ENCODE data around the gene WBP1L.
"Not testable (repeated sequence)": the region's sequence is repeated elsewhere in the genome, so short reads cannot be mapped to it uniquely, and the experiment has no call there.

WBP1L gene

DNA sequence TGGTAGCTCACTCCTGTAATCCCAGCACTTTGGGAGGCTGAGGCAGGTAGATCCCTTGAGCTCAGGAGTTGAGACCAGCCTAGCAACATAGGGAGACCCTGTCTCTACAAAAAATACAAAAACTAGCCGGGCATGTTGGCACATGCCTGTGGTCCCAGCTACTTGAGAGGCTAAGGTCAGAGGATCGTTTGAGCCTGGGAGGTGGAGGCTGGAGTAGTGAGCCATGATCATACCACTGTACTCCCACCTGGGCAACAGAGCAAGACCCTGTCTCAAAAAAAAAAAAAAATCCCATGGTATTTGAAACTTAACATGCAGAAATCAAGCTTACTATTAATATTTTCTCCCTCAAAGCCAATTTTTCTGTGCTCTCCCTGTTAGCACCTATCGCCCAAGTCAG is 23.4 kb upstream of the WBP1L start:
- no peak for DNase-seq
- in situ Hi-C loops (cut with HindIII; ENCODE audit: low pct_ligation_motif_present, low pct_unique_long_range_greater_than_20kb, low sequenced_read_pairs), result no loop called here

DNA sequence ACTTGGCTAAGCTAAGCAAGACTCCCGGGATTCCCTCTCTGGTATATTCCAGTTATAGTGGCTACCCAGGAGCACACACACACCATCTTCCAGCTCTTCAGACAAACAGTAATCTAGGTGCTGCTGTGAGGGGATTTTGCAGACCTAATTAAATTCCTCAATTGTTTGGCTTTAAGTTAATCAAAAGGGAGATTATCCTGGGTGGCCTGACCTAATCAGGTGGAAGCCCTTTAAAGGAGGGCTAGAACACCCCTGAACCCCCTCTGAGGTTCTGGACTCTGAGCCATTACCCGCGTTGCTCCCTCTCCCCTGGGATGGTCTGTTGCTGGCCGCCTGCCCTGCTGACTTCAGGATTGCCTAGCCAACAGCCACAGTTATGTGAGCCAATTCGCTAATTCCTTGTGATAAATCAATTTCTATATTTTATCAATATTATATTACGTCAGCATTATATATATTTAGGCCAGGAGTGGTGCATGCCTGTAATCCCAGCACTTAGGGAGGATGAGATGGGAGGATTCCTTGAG is 22.9 kb upstream of the WBP1L start:
- DNase-seq, result no peak
- in situ Hi-C loops (cut with HindIII; ENCODE audit: low pct_ligation_motif_present, low pct_unique_long_range_greater_than_20kb, low sequenced_read_pairs), result no loop called here

DNA sequence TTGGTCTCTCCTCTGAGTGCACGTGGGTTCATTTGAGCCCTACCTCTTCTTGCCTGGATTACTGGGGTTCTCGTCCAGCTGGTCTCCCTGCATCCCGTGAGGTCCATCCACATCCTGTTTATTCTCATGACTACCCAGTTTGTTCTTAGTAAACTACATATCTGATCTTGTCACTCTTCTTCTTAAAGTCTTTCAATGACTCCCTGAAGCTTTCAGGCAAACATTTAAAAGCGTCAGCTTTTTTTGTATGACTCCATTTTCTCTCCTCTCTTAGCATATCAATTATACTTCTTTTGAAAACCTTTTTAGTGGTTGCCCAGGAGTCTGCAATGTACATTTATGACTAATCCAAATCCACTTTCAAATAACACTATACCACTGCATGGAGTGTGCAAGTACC is 21.8 kb upstream of the WBP1L start:
- in situ Hi-C loops (cut with HindIII; ENCODE audit: low pct_ligation_motif_present, low pct_unique_long_range_greater_than_20kb, low sequenced_read_pairs), result no loop called here
- DNase-seq, result no peak

DNA sequence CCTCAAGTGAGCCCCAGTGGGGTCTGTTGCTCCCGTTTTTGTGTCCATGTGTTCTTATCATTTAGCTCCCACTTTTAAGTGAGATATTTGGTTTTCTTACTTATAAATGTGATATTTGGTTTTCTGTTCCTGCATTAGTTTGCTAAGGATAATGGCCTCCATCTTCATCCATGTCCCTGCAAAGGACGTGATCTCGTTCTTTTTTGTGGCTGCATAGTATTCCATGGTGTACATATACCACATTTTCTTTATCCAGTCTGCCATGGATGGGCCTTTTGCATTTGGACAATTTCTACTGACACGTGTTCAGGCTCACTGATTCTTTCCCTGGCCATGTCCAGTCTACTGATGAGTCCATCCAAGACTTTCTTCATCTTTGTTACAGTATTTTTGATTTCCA is 19.8 kb upstream of the WBP1L start:
- DNase-seq, result no peak
- in situ Hi-C loops (cut with HindIII; ENCODE audit: low pct_ligation_motif_present, low pct_unique_long_range_greater_than_20kb, low sequenced_read_pairs), result no loop called here

DNA sequence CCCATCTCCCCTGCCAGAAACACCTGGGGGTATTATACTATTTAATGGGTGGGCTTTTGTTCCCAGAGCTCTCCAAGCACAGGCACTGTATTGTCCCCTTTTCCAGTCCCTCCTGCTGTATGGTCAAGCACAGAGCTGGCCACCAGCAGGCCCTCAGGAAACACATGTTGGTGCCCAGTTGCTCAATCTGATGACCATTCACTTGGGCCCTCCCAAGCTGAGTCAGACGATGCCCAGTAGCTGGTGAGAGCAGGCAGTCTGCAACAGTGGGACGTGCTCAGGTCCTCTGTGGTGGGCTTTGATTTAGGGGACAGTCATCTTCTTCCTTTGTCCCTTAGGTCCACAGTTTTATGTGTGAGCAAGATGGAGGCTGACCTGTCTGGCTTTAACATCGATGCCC is 17.5 kb upstream of the WBP1L start:
- DNase-seq, result no peak
- in situ Hi-C loops (cut with HindIII; ENCODE audit: low pct_ligation_motif_present, low pct_unique_long_range_greater_than_20kb, low sequenced_read_pairs), result no loop called here

DNA sequence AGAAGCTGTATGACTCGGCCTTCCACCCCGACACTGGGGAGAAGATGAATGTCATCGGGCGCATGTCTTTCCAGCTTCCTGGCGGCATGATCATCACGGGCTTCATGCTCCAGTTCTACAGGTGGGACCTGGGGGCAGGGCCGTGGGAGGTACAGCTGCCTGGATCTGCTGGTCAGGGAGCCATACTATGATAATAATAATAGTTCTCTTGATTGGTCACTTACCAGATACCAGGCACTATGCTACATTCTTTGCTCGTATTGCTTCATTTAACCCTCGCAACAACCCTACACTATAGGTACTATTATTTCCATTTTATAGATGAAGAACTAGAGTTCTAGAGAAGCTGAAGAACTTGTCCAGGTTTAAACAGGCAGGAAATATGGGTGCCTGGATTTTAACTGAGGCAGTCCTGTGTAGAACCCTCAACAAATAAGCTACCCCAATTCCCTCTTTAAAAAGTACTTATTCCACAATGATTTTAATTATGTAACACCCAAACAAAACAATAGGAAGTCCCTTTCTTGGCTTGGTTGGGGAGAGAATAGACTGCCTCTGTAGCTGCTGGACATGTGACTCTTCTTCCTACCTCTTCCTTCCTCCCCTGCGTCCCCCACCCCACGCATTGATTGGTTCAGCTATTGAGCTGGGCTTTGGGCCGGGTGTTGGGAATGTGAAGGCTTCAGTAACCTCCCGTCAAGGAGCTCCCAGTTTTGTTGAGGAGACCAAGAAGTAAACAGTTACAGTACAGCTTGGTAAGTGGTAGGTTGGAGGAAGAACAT is 16.5 kb upstream of the WBP1L start:
- in situ Hi-C loops (cut with HindIII; ENCODE audit: low pct_ligation_motif_present, low pct_unique_long_range_greater_than_20kb, low sequenced_read_pairs), result no loop called here
- DNase-seq, result no peak

DNA sequence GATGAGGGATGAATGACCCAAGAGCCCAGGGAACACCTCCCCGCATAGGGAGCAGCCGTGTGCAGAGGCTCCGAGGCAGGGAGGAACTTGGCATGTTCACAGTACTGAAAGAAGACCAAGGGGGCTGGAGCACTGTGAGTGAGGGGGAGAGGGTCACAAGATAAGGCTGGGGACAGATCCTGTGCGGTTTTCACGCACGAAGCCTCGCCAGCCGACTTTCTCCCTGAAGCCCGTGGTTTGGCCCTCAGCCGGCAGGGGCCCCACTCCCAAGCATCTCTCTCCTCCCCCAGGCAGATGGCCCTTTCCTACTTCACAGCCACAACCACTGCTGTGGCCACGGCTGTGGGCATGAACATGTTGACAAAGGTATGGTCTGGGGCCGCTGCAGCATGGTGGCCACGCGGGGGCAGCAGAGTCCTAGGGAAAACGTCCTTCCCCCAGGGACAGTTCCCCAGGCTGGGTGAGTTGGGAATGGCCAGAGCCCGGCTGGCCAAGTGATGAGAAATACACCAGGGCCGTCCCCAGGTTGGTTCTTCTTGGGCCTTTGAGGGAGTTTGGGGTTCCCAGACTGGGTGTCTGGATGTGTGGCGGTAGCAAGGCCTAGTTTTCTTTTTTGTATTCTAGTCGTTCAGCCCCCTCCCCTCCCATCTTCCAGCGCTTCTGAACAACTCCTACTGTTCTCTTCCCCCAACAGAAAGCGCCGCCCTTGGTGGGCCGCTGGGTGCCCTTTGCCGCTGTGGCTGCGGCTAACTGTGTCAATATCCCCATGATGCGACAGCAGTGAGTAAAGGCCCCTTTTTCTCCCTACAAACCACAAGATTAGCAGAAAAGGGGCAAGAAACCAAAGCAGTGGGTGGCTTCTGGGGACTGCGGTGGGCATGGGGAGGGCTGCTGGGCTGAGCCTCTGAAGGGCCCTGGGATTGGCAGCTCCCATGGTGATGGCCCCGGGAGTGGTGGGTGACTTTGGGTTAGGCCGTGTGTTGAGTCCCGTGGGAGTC is 14.4 kb upstream of the WBP1L start:
- in situ Hi-C loops (cut with HindIII; ENCODE audit: low pct_ligation_motif_present, low pct_unique_long_range_greater_than_20kb, low sequenced_read_pairs), result no loop called here
- peak; percentile 79 for DNase-seq

DNA sequence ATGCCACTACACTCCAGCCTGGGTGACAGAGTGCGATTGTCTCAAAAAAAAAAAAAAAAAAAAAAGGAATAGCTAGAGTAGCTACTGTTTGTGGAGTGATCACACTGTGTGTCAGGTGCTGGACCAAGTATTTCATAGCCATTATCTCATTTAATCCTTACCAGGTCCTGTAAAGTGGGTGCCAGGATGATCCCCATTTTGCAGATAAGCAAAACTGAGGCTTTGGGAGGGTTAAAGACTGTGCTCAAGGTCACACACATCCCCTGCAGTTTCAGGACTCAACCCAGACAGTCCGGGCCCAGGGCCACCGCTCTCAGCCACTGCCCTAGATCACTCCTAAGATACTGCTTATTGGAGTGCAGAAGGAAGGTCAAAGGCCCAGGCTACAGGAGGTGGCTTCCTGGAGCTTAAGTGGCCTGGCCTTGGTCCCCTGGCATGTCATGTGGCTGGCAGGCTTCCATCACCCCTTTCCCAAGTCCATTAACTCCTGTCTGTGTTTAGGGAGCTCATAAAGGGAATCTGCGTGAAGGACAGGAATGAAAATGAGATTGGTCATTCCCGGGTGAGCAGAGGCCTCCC is 12.4 kb upstream of the WBP1L start:
- no peak for DNase-seq
- in situ Hi-C loops (cut with HindIII; ENCODE audit: low pct_ligation_motif_present, low pct_unique_long_range_greater_than_20kb, low sequenced_read_pairs), result no loop called here

DNA sequence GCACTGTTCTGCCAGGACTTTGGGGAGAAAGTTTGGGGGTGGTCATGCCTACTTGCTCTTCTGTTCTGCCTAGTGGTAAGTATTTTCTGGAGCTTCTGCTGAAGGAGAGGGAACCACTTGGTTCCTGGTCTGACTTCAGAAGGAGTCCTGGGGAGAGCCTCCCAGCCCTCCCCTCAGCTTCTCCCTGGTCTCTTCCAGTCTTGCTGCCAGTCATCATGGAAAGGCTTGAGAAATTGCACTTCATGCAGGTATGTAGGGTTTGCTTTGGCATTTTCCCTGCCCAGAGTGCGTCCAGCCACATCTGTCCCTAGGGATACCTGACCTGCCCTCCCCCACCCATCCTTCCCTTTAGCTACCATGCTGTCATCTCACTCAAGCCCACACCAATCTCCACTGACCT is 11.1 kb upstream of the WBP1L start:
- in situ Hi-C loops (cut with HindIII; ENCODE audit: low pct_ligation_motif_present, low pct_unique_long_range_greater_than_20kb, low sequenced_read_pairs), result no loop called here
- DNase-seq, result no peak

DNA sequence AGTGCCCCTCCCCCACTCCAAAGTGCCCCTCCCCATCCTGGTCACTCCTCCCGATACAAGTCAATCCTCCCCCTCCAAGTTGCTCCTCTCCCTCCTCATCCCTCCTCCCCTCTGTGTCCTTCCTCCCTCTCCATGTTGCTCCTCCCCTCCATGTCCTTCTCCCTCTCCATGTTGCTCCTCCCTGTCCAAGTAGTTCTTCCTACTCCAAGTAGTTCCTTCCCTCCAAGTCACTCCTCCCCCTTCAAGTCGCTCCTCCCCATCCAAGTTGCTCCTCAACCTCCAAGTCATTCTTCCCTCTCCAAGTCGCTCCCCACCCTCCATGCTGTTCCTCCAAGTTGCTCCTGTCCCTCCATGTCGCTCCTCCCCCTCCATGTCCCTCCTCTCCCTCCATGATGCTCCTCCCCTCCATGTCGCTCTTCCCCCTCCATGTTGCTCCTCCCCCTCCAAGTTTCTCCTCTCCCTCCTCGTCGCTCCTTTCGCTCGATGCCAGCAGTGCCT is 8.6 kb upstream of the WBP1L start:
- DNase-seq, result no peak
- in situ Hi-C loops (cut with HindIII; ENCODE audit: low pct_ligation_motif_present, low pct_unique_long_range_greater_than_20kb, low sequenced_read_pairs), result no loop called here

DNA sequence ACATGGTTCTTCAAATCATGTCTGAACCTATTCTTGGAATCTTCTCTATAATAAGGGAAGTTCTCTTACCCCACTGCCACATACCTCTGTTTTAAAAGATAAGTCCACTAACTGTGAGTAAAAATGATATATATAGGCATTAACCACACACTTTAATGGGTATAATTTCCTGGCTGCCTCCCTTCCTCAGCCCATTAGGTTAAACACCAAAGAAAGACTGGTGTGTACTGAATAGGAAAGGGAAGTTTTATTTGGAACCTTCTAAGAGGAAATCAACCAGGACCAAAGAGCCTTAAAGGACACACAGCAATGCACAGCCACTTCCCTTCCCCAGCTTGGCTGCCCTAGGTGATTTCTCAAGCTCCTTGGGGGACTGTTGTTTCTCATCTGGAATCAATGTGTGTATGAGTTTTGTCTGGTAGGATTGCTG is 5.0 kb upstream of the WBP1L start:
- in situ Hi-C loops (cut with HindIII; ENCODE audit: low pct_ligation_motif_present, low pct_unique_long_range_greater_than_20kb, low sequenced_read_pairs), result no loop called here
- no peak for DNase-seq

DNA sequence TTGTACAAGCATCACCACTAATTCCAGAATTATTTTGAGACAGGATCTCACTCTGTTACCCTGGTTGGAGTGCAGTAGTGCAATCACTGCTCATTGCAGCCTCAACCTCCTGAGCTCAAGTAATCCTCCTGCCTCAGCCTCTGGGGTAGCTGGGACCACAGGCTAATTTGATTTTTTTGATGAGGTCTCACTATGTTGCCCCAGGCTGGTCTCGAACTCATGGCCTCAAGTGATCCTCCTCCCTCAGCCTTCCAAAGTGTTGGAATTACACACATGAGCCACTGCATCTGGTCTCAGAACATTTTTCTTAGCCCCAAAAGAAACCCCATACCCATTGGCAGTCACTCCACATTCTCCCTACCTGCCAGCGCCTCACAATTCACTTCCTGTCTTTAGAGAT is 3.5 kb upstream of the WBP1L start:
- in situ Hi-C loops (cut with HindIII; ENCODE audit: low pct_ligation_motif_present, low pct_unique_long_range_greater_than_20kb, low sequenced_read_pairs), result no loop called here
- DNase-seq, result no peak

DNA sequence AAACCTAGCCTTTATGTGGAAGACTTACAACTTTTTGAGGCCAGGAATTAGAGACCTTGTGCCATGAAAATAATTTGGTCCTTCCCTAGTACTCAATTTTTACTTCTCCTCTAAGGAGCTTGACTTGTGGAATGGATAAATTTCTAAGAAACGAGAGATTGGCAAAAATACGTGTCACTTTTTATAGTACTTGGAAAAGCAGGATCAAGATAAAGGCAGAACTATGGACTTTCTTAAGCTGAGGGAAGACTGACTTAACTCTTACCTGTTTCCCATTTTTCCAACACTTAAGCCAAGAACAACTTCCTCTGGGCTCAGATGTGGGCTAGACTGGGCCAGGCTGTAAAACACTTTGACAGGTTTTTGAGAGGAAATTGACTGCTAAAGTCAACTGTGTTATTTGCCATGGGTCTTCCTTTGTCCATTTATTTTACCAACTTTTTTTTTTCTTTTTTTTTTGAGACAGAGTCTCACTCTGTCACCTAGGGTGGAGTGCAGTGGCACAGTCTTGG is 2.0 kb upstream of the WBP1L start:
- in situ Hi-C loops (cut with HindIII; ENCODE audit: low pct_ligation_motif_present, low pct_unique_long_range_greater_than_20kb, low sequenced_read_pairs), result no loop called here
- no peak for DNase-seq

DNA sequence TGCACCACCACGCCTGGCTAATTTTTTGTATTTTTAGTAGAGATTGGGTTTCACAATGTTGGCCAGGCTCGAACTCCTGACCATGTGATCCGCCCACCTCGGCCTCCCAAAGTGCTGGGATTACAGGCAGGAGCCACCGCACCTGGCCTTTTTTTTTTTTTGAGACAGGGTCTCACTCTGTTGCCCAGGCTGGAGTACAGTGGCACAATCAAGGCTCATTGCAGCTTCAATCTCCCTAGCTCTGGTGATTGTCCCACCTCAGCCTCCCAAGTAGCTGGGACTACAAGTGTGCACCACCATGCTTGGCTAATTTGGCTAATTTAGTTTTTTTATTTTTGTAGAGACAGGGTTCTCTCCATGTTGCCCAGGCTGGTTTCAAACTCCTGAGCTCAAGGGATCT is 1.4 kb upstream of the WBP1L start:
- DNase-seq; in situ Hi-C loops (cut with HindIII; ENCODE audit: low pct_ligation_motif_present, low pct_unique_long_range_greater_than_20kb, low sequenced_read_pairs): not testable (repeated sequence)

DNA sequence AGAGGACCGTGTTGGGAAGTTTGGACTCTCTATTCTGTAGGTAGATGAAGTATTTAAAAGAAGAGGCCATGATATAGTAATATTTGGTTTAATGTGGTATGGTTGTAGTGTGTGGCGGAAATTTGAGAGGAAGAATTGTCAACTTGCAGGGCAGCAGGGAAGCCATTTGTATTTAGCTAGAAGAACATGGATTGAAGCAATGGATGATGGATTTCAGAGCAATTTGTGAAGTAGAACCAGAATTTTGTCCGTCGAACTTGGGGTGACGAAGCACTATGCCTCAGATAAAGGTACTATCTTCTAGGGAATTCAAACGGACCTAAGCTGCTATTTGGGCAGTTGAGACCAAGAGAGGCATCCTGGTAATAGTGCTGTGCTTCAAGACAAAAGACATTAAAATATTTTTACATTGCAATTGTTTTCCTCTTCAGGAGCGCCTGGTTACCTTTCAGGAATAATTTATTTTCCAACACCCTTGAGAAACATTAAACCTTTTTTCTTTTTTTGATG is 615 bp upstream of the WBP1L start:
- no peak for DNase-seq
- in situ Hi-C loops (cut with HindIII; ENCODE audit: low pct_ligation_motif_present, low pct_unique_long_range_greater_than_20kb, low sequenced_read_pairs), result no loop called here

DNA sequence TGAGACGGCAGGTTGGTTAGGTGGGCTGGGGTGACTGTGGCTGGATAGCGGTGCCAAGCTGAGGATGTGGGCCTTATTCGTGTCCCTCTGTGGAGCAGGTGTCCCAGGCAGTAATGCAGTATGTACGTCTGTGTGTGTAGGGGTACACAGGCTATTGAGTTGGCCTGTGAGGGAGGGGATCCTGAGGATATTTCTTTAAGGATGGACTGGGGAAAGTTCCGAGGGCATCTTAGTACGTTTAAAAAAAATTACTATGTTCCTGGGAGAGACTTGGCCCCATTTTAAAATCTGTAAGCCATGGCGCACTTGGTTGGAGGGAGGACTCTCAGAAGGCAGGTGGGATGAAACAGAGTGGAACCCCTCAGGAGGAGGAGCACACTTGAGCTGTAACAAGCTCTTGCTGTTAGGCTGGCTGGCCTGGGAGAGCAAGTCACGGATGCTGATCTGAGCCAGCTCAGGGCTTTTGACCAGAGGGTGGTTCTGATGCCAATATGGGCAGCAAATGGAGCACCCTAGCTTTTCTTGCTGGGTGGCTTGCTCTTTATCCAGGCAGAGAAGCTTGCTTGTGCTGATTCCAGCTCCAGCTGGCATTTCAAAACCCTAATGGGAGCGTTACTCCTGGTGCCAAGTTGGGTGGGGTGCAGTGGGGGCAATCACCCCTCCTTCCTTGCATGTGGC is 765 bp downstream of the WBP1L start:
- DNase-seq, result peak; percentile 52
- in situ Hi-C loops (cut with HindIII; ENCODE audit: low pct_ligation_motif_present, low pct_unique_long_range_greater_than_20kb, low sequenced_read_pairs), result no loop called here

DNA sequence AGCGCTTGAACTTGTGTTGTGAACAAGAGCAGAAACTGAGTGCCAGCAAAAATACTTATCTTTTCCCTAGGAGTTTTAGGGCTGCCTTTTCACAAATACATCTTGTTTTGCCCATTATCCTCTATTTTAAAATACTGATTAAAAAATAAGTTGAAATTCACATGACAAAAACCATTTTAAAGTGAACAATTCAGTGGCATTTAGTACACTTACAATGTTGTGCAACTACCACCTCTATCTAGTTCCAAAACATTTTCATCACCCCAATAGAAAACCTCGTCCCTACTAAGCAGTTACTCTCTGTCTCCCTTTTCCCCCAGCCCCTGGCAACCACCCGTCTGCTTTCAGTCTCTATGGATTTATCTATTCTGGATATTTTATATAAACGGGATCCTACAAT is 1.4 kb downstream of the WBP1L start:
- DNase-seq, result no peak
- in situ Hi-C loops (cut with HindIII; ENCODE audit: low pct_ligation_motif_present, low pct_unique_long_range_greater_than_20kb, low sequenced_read_pairs), result no loop called here

DNA sequence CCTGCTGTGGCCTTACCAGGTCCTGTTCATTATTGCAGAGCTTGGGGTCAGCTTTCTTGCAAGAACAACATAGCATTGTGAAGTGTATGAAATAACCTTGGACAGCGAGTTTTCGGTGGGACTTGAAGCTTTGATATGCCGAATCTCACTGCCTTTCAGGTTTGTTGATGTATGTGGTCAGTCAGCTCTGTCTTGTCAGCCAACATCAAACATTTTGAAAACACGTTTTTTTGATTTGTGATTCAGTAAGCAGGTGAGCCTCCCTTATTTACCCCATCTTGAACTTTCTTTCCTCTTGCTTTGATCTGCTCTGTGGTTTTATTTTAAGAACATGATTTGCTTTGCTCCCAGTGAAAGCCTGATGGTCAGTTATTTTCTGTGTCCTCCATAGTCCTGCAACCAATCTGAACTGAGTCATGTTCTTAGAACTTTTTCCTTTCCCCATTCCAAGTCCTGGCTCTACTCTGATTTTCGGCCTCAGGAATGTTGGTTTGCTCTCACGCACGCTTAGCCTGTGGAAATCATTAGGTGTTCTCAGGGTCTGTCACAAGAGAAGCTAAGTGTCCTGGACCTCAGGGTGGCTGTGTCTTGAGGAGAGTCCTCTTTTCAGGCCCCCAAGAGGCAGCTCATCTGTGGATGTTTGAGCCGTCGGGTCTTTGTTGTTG is 8.7 kb downstream of the WBP1L start:
- in situ Hi-C loops (cut with HindIII; ENCODE audit: low pct_ligation_motif_present, low pct_unique_long_range_greater_than_20kb, low sequenced_read_pairs), result no loop called here
- DNase-seq, result no peak

All from ACHN (cell line).